Adrenal gland (tissue), 5 donors: ENCODE measurements around the gene SDK1.

Experiments
- POLR2A ChIP-seq, 2 donors: fragments of 450-650 bp; IDR thresholded peaks; one replicate each; pipeline ENCODE4 v1.6.1; 2017; ENCODE audit warnings: antibody characterized with exemption in 2 of 2, mild to moderate bottlenecking in 2 of 2, moderate library complexity in 1 of 2
- TF ChIP-seq, protein P1 (sequence below), 6 experiments: fragments of 450-650 bp in 4 of 6; fragments of 200-600 bp in 2 of 6; sonication (generic) in 1 of 6; IDR thresholded peaks; 1 replicate in 5 of 6; 2 replicates in 1 of 6; pipeline versions ENCODE4 v1.5.1 to v1.8.0; 2016 to 2021; ENCODE audit warnings: antibody characterized with exemption in 6 of 6, mild to moderate bottlenecking in 2 of 6, moderate library complexity in 1 of 6
- donor health status: DM: no; HTN: no; CAD: no.

DNA sequence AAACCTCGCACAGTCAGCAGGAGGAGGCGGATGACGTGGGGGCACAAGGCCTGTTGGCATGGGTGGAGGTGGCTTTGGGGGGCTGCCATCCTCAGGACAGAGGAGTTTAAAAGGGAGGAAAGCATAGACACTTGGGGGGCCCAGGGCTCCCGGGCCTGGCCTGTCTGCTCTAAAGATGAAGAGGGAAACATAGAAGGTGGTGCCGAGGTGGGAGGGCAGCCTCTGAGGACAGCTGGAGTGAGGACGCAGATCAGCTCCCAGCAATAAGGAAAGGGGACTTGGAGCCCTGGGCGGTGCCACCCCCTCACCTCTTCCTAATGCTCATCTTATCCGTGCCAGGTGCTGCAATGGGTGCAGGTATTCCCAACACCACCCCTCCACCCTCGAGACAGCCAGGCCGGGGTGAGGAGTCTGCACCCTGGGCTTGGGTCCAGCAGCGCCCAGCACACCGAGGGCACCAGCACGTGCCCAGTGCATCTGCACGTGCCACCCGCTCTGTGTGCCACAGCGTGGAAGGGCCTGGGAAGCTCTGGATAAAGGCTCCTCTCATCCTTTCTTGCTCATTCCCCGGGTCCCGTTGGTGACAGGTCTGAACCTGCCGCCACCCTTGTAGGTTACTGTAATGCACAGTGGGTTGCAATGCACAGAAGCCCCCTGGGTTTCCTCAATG is 815.0 kb downstream of the SDK1 start:
- TF ChIP-seq, protein P1, sequence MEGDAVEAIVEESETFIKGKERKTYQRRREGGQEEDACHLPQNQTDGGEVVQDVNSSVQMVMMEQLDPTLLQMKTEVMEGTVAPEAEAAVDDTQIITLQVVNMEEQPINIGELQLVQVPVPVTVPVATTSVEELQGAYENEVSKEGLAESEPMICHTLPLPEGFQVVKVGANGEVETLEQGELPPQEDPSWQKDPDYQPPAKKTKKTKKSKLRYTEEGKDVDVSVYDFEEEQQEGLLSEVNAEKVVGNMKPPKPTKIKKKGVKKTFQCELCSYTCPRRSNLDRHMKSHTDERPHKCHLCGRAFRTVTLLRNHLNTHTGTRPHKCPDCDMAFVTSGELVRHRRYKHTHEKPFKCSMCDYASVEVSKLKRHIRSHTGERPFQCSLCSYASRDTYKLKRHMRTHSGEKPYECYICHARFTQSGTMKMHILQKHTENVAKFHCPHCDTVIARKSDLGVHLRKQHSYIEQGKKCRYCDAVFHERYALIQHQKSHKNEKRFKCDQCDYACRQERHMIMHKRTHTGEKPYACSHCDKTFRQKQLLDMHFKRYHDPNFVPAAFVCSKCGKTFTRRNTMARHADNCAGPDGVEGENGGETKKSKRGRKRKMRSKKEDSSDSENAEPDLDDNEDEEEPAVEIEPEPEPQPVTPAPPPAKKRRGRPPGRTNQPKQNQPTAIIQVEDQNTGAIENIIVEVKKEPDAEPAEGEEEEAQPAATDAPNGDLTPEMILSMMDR (IDR thresholded peaks at IDR 0.05), result no peak
- no peak for TF ChIP-seq POLR2A (IDR thresholded peaks at IDR 0.05)
